Activated gamma-delta T cell treated with anti-CD3 and anti-CD28 coated beads, Interleukin-2, amount 50 U/mL, for 16 hours (primary cell): ENCODE results near the gene PALLD.

ENCODE experiments used
- DNase-seq: peaks from one replicate; pipeline ENCODE4 v3.0.0-alpha.2; 2020; ENCODE audit warnings: low read depth

Gene PALLD

DNA sequence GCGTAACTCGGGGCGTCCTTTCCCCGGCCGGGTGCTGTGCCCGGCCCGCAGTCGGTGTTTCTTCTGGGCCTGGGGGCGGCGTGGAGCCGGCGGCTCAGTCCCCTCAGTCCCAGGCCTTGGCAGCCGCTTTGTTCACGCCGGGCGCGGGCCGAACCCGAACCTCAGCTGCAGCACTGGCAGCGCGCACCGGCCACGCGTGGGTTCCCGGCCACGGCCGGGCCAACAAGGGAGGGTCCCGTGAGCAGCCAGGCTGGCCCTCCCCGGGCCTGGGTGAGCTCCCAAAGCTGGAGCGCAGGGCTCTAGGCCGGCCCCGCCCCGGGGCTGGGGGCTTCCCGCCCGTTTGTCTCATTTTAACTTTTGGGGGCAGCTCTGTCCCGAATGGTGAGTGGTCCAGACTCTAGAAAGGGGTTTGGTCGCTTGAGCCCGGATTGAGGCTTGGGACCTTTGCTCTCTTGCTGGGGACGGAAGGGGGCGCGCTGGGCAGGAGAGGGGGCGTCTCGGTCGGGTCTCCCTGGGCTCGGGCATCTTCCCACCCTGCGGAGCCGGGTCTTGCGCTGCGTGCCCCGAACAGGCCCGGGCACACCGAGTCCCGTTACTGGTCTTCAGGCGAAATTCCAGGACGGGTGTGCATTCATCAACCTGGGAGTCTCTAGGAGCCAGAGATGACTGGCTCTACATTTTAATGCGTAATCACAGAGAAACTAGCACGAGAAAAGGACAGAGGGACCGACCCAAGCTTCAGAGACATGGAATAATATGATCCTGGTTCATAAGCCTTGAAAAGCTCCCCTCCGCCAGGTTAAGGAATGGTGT is 336.1 kb downstream of the PALLD start:
- no peak for DNase-seq

DNA sequence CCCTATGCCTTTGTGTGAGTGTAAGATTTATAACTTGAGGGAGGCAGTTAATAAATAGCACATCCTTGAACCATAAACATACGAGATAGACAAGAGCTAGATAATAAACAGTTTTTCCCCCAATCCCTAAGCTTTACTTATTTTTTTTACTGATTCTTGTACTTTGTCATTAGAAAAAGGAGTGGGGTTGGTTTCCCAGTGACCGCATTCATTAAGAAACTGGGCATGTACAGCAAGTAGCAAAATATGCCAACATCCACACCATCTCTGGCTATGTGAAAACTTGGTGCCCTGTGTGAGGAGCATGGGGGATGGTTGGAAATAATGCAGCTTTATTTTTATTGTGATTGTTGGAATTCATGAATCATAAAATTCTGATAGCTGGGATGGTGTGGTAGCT is 337.0 kb downstream of the PALLD start:
- no peak for DNase-seq

DNA sequence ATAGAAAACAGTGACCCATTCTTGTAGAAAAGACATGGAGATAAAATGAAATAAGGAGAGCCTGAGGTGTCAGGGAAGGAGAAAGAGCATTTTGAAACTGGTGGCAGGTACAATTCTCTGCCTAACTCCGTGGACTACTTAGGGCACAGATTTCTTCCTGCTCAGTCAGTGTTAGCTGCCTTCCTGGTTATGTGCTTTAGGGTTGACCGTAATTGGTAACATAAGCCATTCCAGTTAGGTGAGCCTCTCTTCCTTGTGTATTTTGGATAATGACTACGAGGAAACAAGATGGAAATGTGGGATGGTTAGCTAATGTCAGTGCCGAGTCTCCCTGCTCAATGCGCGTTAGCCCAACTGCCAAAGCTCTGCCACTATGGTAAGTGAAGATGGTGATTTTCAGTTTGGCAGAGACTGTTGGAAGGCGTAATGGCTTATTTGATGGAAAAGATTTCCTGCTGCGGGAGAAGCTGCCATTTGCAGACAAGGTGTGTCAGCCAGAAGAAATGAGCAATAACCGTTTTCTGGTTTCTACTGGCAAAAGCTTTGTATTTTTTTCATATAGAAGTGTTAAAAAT is 339.1 kb downstream of the PALLD start:
- no peak for DNase-seq

DNA sequence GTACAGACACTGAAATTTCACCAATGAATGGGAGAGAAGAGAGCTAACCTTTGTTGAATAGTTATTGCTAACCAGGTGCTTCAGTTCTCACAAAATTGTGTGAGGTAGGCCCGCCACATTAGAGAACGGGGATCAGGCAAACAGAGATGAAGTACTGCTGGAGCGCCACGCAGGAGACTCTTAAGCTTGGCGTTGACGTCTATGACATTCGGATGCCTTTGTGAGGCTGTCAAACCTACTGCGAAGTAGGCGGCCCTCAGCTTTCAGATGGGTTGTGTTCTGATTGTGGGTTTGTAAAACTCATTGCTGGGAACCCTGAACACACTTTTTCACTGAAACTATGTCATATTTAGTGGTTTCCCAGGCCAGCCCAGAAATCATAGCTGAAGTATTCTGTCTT is 339.6 kb downstream of the PALLD start:
- DNase-seq, result no peak

DNA sequence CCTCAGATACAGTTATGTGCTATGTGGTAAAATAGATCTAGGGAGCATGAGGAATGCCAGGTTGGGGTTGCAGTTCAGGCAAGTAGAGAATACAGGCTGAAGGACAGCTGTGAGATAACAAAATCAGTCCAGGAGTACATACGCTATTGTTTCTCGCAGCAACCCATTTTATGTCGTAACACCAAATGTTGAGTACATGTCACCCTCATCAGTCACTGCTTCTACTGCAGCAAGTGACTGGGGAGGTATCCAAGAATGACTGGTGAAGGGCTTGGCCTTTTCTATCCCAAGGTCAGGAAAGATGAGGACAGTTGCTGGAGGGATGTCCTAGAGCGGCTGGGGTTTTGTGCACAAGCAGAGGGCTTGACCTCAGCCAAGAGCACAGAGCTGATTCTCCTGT is 341.1 kb downstream of the PALLD start:
- no peak for DNase-seq

DNA sequence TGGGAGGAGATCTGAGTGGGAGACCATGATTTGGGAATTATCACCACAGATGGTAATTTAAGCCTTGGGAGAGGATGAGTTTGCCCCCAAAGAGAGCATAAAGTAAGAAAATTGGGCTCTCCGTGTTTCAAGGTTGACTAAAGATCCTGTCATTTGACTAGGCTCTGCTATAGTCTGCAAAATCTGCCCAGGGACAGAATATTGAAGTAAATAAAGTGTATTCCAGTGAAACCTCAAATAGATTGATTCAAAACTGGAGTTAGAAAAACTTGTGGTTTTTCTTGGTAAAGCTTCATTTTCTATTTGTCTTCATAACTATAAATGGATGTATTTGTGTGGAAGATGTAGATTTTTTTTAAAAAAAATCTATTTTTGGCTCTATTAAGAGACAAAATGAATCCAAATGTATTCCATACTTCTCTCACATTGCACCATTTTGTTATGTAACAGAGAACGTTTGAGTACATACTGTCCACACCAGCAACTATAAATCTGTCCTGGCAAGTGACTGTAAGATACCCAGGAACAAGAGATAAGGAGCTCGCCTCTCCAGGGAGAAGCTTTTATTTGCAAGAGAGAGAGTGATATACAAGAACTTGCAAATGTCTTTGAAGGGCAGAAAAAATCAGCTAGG is 343.0 kb downstream of the PALLD start:
- no peak for DNase-seq

DNA sequence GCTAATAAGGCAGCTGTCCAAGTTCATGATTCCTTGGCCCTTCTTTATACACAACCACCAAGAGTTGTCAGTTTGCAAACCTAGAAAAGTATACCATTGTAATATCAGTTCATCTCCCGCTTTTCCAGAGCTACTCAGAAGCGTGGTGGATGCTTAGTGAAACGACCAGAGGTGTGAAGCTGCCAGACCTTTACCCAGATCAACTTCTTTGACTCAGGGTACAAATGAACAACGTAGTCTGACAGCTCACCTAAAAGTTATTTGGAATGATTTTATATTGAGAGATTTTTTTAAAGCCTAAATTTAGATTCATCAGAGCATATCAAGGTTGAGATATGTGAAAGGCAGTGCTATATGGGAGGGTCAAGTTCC is 343.5 kb downstream of the PALLD start:
- DNase-seq, result no peak

DNA sequence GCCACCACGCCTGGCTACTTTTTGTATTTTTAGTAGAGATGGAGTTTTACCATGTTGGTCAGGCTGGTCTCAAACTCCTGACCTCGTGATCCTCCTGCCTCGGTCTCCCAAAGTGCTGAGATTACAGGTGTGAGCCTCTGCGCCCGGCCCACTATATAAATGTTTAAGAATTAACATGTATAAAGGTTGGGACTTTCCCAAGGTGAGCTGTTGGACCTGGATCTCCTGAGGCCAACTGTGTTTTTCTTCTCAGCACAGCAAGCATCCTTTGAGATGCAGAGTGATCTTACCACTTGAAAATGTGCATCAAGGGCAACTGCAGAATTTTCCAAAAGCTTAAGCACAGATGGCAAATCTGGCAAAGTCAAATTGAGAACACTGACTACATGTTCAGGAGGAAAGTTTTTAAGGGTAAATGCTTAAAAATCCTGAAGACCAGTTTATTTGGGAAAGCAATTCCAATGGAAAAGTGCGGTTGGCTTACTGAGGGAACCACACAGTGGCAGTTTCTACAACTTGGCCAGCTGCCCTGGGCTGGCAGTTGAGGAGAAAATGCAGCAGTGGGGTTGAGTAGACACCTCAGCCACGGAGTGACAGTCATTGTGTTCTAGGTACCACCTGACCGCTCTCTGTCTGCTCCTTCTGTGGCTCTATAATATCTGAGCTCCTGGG is 344.3 kb downstream of the PALLD start:
- no peak for DNase-seq

DNA sequence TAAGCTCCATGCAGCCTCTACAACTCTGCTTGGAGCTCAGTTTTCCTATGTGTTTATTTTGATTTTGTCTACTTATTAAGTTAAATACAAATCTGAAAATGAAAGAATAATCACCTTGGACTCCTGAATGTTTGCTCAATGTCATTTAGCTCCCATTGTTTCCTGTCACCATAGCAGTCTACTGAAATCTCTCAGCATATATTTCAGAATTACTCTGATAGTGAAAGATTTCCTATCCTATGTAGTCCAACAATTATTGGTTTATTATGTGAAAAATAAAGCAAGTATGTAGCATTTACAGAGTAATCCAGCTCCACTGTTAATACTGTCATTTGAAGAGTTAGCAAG is 344.8 kb downstream of the PALLD start:
- no peak for DNase-seq

DNA sequence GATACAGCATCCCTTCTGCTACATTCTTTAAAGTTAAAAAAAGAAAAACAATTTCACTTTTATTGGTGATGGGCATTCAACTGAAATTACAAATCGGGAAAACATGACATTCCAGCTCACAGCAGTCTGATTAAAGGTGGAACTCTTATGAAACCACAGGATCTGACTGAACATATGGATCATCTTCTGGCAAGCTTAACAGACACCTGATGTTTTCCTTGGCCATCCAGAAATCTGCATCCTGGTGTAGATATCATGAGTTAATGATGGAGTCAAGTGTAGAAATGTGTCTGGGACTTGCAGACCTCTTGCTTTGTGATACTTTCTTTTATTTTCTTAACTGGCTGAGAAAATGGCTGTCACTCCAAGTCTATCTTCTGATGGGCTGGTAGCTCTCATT is 345.3 kb downstream of the PALLD start:
- no peak for DNase-seq

DNA sequence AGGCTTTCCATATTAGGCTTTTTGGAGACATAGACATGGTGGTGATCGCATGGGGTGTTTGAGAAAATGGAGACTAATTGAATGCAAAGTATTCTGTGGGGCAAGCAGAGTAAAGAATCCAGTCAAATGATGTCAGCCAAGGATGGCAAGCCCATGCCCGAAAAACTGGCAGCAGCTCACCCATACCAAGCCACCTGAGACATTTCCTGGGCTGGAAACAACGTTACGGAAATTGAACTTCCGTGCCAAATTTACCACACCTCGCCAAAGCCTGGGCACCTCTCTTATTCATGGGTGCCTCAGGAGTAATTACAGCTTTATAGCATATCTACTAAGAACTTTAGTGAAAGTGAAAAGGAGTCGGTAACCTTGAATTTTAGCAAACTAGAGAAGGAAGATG is 346.8 kb downstream of the PALLD start:
- DNase-seq, result no peak

DNA sequence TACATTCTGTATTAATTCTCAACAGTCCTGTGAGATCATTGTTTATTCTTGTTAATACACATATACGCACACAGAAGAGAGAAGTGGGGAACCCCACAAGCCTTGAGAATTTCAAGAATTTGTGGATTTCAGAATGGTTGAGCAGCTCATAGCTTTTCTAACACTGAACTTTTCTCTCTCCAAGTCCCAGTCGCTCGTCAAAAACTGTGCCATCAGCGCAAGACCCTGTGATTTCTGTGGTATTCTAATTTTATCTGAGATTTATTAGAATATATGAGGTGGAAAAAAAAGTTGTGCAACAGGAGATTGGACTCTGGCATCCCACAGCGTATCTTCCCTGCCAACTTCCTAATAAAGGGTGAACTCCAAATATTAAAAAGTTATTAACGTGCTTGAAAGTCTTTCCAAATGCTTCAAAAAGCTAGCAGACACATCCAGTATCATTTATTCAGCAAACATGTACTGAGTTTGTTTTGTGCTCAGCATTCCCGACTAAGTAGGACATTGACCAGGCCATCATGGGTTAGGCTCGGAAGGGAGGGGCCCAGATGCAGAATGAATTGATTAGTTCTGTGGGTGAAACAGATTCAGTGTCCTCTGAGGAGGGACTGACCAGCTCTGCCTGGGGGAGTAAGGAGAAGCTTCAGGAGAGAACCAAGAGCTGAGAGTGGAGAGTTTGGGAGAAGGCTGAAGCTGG is 347.6 kb downstream of the PALLD start:
- no peak for DNase-seq

DNA sequence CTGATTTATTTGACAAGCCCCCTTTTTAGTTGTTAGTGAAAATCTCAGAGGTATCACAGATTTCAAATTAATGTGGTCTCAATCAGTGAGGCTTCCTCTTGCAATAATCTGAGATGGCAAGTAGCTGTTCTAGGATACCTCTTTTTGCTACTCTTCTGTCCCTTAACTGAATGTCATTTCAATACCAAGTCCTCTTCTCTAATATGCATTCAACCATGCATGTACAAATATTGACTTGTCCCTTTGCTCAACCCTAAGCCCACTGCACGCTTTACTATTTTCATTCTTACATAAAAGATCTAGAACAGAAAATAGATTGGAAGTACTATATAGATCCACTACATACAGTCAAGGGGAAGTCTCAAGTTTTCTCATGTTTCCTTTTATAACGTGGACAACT is 349.0 kb downstream of the PALLD start:
- DNase-seq, result no peak

DNA sequence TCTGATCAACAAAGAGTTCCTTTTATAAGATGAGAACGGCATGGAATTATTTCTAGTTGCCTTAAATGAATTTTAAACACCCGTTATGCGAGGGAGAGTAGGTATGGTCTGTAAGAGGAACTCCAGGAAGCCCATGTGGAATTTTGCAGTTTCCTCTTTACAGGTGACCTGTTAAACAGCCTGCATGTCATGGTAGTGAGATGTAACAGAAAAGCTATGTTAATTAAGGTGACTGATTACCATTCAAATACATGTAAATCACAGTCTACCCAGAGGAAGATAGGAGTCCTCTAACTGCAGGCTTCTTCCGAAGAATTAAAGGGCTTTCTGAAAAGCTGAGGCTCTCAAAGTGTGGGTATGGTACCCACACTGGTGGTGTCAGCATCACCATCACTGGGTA is 349.6 kb downstream of the PALLD start:
- DNase-seq, result no peak

DNA sequence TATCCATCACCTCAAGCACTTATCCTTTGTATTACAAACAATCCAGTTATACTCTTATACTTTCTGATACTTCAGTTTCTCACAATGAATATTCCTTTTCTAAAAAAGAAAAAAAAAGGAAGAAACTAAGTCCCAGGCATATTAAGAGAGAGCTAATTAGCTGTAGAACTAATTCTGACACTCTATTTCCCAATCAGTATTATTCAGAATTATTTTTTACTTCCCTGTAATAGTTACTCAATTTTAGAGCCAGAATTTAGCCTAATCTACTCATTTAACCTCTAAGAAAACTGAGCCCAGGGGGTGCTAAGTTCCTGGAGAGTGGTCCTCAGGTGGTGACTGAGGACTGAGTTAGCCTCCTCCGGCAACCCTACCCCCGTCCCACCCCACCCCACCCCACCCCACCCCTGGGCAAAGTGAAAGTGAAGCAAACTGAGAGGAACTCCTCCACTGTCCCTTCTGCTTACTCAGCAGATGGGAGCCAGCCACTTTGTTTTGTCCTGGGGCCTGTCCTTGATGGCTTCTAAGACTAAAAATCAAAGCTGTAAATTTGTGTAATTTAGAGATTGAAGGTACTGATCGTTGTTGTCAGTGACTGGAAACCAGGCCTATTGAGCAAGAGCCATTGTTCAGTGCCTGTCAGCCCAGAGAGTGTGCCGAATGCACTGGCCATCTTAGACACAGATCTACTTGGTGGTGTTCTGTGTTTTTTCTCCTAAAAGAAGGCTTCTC is 351.1 kb downstream of the PALLD start:
- DNase-seq, result no peak

DNA sequence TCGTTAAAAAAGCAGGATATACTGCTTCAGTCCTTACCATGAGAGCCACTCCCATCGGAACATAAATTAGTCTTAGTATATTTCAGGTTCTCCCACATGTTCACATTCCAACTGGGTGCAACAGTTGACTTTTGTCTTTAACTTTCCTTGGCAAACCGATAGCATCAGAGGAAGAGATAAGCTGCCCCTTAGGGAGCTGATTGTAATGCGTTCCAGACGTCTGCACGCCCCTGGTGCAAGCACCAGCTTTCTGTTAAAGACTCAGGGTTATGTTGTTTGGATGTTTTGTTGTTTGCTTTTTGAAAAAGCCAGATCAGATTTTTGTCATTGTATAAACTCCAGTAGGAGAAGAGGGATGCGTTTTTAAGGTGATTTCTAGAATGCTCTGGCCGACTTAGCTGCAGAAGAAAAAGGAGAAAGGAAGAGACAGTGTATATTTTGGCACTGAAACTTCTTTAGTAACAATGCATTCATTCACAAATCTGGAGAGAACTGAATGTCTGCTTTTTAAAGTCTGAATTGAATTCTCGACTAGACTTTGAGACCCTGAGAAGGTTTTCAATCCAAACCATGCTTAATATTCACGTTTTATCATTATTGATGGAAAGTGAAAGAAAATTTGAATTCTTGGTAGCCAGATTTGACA is 352.3 kb downstream of the PALLD start:
- DNase-seq, result no peak

DNA sequence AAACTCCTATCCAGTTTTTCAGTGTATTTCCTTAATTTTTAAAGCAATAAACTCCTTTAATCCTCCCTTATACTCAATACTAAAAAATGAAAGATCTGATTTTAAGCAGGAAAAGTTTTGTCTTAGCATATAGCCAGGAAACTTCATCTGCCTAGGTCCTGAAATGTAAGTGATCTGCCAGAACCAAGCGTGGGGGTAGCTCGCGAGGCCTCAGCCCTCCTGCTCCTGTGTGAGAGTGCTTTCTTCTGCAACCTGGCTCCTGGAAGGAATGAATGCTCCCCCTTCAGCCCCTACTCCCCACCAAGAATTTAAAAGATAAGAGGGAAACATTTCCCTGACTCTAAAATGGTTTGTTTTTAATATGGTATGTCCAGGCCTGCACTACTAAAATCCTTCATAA is 353.1 kb downstream of the PALLD start:
- DNase-seq, result no peak

DNA sequence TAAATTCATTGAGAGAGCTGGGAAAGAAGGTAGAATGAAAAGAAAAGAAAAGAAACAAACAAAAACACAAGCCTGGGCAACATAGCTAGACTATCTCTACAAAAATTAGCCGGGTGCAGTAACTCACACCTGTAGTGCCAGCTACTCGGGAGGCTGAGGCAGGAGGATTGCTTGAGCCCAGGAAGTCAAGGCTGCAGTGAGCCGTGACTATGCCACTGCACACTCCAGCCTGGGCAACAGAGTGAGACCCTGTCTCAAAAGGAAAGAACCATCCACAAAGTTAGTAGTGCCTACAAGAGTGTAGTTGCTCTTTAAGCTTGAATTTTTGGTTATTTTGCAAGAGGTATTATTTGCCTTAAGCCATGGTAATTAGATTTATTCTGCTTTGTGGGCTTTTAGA is 355.5 kb downstream of the PALLD start:
- DNase-seq, result no peak

DNA sequence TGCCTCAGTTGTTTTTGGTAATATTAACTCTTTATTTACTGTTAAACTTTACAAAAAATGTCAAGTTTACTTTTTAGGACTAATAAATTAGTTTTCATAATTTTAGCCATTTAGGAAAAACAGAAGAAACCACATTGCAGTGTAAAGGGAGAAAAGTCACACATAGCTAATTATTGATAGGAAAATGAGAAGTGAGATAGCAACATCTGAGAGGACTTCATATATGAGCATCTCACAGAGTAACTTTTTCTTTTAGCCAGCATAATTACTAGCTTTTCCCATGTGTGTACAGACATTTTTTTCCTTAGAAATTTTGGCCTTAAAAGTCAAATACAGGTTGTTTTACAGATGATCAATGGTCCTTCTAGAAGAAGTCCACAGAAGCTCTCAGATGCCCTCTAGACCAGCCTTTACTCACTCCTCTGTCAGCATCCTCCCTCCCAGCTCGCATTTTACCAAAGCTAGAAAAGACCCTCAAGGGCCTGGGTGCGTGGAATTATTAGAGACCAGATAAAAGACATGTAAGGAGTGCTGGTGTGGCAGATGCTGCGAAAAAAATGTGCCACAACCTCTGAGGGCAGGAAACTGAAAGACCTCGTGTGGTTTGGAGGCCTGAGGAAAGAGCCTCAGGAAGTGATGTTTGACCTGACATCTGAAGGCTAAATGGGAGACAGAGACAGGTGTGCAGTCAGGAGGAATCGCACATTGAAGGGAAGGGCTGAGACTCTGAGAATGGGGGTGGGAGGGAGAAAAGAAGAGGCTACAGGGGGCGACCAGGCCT is 356.3 kb downstream of the PALLD start:
- DNase-seq, result no peak

DNA sequence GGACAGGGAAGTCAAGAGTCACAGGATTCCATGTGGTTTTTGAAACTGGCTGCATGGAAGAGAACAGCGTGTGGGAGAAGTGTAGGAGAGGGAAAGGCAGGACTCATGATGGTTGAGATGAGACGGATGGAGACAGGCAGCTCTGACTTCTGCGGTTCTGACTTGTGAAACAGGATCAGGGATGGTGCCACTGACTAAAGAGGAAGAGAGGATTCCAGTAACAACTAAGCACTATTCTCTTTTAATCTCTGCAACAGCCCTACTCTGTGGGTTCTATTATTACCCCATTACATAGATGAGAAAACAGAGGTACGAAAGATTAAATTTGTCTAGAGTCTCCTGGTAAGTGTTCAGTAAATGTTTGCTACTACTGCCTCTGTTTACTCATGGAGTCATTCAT is 356.9 kb downstream of the PALLD start:
- DNase-seq, result no peak
